SK-N-SH treated with all-trans-retinoic acid at 6 μM for 48 hours (cell line): ENCODE data around the gene EIF4G1.

ENCODE experiments used
- ATAC-seq: fragments of 200-7000 bp; cut with Tn5 transposase; 3 replicates; pipeline ENCODE4 v1.9.1; 2020; ENCODE audit warnings: mild to moderate bottlenecking, moderate library complexity
- ARNTL ChIP-seq: fragments of 450-650 bp; formaldehyde crosslinking; IDR thresholded peaks from 2 replicates; pipeline ENCODE4 v1.5.0; 2020; ENCODE audit warnings: low read depth, mild to moderate bottlenecking, moderate library complexity, borderline replicate concordance
- BACH2 ChIP-seq: fragments of 250-450 bp; sonication (Bioruptor Pico); IDR thresholded peaks from 2 replicates; pipeline ENCODE4 v1.9.0; 2021; ENCODE audit warnings: mild to moderate bottlenecking, borderline replicate concordance
- CSDC2 ChIP-seq: fragments of 250-450 bp; sonication (Bioruptor Pico); IDR thresholded peaks from 2 replicates; pipeline ENCODE4 v1.5.0; 2020; ENCODE audit warnings: mild to moderate bottlenecking, moderate library complexity
- CSRNP3 ChIP-seq: fragments of 250-450 bp; sonication (Bioruptor Pico); IDR thresholded peaks from 2 replicates; pipeline ENCODE4 v1.5.1; 2021; ENCODE audit warnings: mild to moderate bottlenecking, moderate library complexity
- ESRRG ChIP-seq: fragments of 250-450 bp; sonication (Bioruptor Pico); IDR thresholded peaks from 2 replicates; pipeline ENCODE4 v1.6.1; 2021; ENCODE audit warnings: mild to moderate bottlenecking
- GLIS3 ChIP-seq: fragments of 250-450 bp; sonication (Bioruptor Pico); IDR thresholded peaks from 2 replicates; pipeline ENCODE4 v1.5.0; 2020; ENCODE audit warnings: mild to moderate bottlenecking, moderate library complexity
- OSR1 ChIP-seq: fragments of 250-450 bp; sonication (Bioruptor Pico); IDR thresholded peaks from 2 replicates; pipeline ENCODE4 v1.8.0; 2022; ENCODE audit warnings: moderate library complexity, mild to moderate bottlenecking, inconsistent platforms
- PATZ1 ChIP-seq: fragments of 250-450 bp; sonication (Bioruptor Pico); IDR thresholded peaks from 2 replicates; pipeline ENCODE4 v1.8.0; 2020; ENCODE audit warnings: mild to moderate bottlenecking, moderate library complexity, borderline replicate concordance
- POU6F1 ChIP-seq: fragments of 250-450 bp; sonication (Bioruptor Pico); IDR thresholded peaks from 2 replicates; pipeline ENCODE4 v1.8.0; 2021; ENCODE audit warnings: low read depth, mild to moderate bottlenecking, moderate library complexity, borderline replicate concordance
- RARB ChIP-seq: fragments of 250-450 bp; sonication (Bioruptor Pico); IDR thresholded peaks from 2 replicates; pipeline ENCODE4 v1.8.0; 2021; ENCODE audit warnings: mild to moderate bottlenecking, moderate library complexity
- SNAI2 ChIP-seq: fragments of 250-450 bp; sonication (Bioruptor Pico); IDR thresholded peaks from 2 replicates; pipeline ENCODE4 v1.5.0; 2020; ENCODE audit warnings: mild to moderate bottlenecking, moderate library complexity
- TCF4 ChIP-seq: fragments of 250-450 bp; sonication (Bioruptor Pico); IDR thresholded peaks from 2 replicates; pipeline ENCODE4 v1.8.0; 2021; ENCODE audit warnings: mild to moderate bottlenecking, moderate library complexity, borderline replicate concordance
- TOX ChIP-seq: fragments of 250-450 bp; sonication (Bioruptor Pico); IDR thresholded peaks from 2 replicates; pipeline ENCODE4 v1.8.0; 2021; ENCODE audit warnings: mild to moderate bottlenecking, moderate library complexity, borderline replicate concordance
- ZC3H10 ChIP-seq: fragments of 250-450 bp; sonication (Bioruptor Pico); IDR thresholded peaks from 2 replicates; pipeline ENCODE4 v1.5.1; 2021; ENCODE audit warnings: mild to moderate bottlenecking, moderate library complexity
- ZFP3 ChIP-seq: fragments of 250-450 bp; sonication (Bioruptor Pico); IDR thresholded peaks from 2 replicates; pipeline ENCODE4 v1.5.0; 2020; ENCODE audit warnings: mild to moderate bottlenecking, moderate library complexity
- ZFP30 ChIP-seq: fragments of 450-650 bp; formaldehyde crosslinking; IDR thresholded peaks from 2 replicates; pipeline ENCODE4 v1.5.0; 2022; ENCODE audit warnings: mild to moderate bottlenecking, moderate library complexity
- ZNF565 ChIP-seq: fragments of 450-650 bp; formaldehyde crosslinking; conservative IDR thresholded peaks from 2 replicates; pipeline ENCODE4 v1.5.0; 2020; ENCODE audit warnings: low read depth, mild to moderate bottlenecking, moderate library complexity
- ZNF70 ChIP-seq: fragments of 450-650 bp; formaldehyde crosslinking; IDR thresholded peaks from 2 replicates; pipeline ENCODE4 v1.5.0; 2020; ENCODE audit warnings: mild to moderate bottlenecking, moderate library complexity
- ZNF8 ChIP-seq: fragments of 450-650 bp; formaldehyde crosslinking; IDR thresholded peaks from 2 replicates; pipeline ENCODE4 v1.5.0; 2020; ENCODE audit warnings: mild to moderate bottlenecking, moderate library complexity
- TF ChIP-seq, protein P1 (sequence below): fragments of 250-450 bp; sonication (Bioruptor Pico); IDR thresholded peaks from 2 replicates; pipeline ENCODE4 v1.5.1; 2020; ENCODE audit warnings: low read depth, mild to moderate bottlenecking, moderate library complexity
- TF ChIP-seq, protein P2 (sequence below): fragments of 250-450 bp; sonication (Bioruptor Pico); IDR thresholded peaks from 2 replicates; pipeline ENCODE4 v1.5.0; 2020; ENCODE audit warnings: mild to moderate bottlenecking, moderate library complexity

The EIF4G1 gene

DNA sequence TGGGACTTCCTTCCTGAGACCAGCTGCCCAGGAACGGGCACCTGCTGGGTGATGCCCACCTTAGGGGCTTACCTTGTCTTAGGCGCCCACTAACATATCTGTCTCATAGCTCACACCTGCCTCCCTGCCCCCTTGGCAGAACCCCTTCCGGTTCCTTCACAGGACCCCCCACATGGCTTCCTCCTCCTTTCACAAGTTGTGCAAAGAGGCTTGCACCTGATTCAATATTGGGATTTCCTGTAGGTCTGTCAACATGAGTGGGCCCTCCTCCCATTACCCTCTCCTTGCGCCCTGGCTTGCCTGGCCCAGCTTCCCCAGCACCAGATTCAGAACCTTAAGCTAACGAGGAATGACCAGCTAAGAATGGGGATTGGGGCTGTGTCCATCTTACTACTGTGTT lies 63.0 kb downstream of the EIF4G1 start:
- ATAC-seq: no peak
- TF ChIP-seq BACH2 (no peak), GLIS3 (CRISPR knock-in tag) (no peak), RARB (CRISPR knock-in tag) (no peak), TCF4 (CRISPR knock-in tag) (no peak), ZNF8 (CRISPR knock-in tag) (no peak), PATZ1 (no peak), ZFP30 (CRISPR knock-in tag) (no peak), ESRRG (CRISPR knock-in tag) (no peak), TOX (CRISPR knock-in tag) (no peak), ZNF70 (CRISPR knock-in tag) (no peak), OSR1 (no peak), ZC3H10 (CRISPR knock-in tag) (no peak), POU6F1 (no peak)

GRCh38 chr3:184377882-184378445 lies 63.6 kb downstream of the EIF4G1 start, which contains the start of gene THPO:
THPO (minus strand) TSS chr3:184378207; CDS start chr3:184376259, 1,948 bp downstream.
- TF ChIP-seq BACH2 (no peak), ZNF70 (CRISPR knock-in tag) (no peak), ZFP3 (no peak), PATZ1 (no peak), ZNF8 (CRISPR knock-in tag) (no peak), TOX (CRISPR knock-in tag) (no peak), SNAI2 (CRISPR knock-in tag) (no peak), ZFP30 (CRISPR knock-in tag) (no peak), OSR1 (no peak)
- TF ChIP-seq, protein P1, sequence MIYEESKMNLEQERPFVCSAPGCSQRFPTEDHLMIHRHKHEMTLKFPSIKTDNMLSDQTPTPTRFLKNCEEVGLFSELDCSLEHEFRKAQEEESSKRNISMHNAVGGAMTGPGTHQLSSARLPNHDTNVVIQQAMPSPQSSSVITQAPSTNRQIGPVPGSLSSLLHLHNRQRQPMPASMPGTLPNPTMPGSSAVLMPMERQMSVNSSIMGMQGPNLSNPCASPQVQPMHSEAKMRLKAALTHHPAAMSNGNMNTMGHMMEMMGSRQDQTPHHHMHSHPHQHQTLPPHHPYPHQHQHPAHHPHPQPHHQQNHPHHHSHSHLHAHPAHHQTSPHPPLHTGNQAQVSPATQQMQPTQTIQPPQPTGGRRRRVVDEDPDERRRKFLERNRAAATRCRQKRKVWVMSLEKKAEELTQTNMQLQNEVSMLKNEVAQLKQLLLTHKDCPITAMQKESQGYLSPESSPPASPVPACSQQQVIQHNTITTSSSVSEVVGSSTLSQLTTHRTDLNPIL (CRISPR knock-in tag): no peak
- TF ChIP-seq, all 23 proteins: peak for 0
- ATAC-seq: no peak

- ATAC-seq: no peak
- TF ChIP-seq ZNF565 (CRISPR knock-in tag) (no peak), TOX (CRISPR knock-in tag) (no peak), ESRRG (CRISPR knock-in tag) (no peak), OSR1 (no peak), ZNF8 (CRISPR knock-in tag) (no peak), ZFP3 (no peak), PATZ1 (no peak), CSDC2 (CRISPR knock-in tag) (no peak), RARB (CRISPR knock-in tag) (no peak), ARNTL (CRISPR knock-in tag) (no peak), SNAI2 (CRISPR knock-in tag) (no peak), ZFP30 (CRISPR knock-in tag) (no peak), GLIS3 (CRISPR knock-in tag) (no peak), BACH2 (no peak), TCF4 (CRISPR knock-in tag) (no peak), CSRNP3 (no peak)
- TF ChIP-seq, protein P2, sequence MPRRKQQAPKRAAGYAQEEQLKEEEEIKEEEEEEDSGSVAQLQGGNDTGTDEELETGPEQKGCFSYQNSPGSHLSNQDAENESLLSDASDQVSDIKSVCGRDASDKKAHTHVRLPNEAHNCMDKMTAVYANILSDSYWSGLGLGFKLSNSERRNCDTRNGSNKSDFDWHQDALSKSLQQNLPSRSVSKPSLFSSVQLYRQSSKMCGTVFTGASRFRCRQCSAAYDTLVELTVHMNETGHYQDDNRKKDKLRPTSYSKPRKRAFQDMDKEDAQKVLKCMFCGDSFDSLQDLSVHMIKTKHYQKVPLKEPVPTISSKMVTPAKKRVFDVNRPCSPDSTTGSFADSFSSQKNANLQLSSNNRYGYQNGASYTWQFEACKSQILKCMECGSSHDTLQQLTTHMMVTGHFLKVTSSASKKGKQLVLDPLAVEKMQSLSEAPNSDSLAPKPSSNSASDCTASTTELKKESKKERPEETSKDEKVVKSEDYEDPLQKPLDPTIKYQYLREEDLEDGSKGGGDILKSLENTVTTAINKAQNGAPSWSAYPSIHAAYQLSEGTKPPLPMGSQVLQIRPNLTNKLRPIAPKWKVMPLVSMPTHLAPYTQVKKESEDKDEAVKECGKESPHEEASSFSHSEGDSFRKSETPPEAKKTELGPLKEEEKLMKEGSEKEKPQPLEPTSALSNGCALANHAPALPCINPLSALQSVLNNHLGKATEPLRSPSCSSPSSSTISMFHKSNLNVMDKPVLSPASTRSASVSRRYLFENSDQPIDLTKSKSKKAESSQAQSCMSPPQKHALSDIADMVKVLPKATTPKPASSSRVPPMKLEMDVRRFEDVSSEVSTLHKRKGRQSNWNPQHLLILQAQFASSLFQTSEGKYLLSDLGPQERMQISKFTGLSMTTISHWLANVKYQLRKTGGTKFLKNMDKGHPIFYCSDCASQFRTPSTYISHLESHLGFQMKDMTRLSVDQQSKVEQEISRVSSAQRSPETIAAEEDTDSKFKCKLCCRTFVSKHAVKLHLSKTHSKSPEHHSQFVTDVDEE (CRISPR knock-in tag): no peak
Observed at GRCh38 chr3:184378651-184379357, 64.4 kb downstream of the EIF4G1 start.
